Activated effector memory CD4-positive, alpha-beta T cell treated with Interleukin-2 at 50 U/mL for 16 hours (primary cell): Measurements from ENCODE around the gene IPO11.

Experiments
- DNase-seq: peaks from one replicate; pipeline ENCODE4 v3.0.0-alpha.2; 2020

The IPO11 gene

DNA sequence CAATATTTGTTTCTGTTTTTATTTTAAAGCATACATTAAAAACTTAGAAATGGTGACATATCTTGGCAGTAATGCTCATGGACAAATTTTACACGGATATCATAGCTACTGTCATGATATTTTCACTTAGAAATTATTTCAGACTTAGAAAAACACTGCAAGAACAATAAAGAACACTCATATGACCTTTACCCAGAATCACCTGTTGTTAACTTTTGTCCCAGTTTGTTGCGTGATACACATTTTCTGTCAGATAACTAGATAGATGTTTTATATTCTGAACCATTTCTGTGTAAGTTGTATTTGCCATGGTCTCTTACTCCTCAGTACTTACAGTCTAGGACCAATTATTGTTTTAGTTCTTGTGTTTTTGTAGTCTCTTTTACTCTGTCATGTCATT, 162.5 kb downstream of the IPO11 start:
- DNase-seq: no peak

DNA sequence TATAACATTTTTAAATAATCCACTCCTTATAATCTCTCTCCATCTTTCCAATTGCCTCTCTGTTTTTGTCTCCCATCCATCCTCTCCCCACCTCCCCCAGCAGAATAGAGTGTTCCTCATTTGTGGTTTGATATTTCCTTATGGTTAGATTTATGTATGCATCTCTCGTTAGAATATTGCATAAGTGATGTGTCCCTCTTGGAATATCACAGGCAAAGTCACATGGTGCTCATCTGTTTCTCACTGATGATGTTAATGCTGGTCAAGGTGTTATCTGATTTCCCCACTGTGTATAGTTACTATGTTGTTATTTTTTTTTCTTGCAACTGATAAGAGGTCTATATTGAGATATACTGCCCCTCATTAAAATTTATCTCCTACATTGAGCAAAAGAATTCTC, 162.9 kb downstream of the IPO11 start:
- DNase-seq: no peak

DNA sequence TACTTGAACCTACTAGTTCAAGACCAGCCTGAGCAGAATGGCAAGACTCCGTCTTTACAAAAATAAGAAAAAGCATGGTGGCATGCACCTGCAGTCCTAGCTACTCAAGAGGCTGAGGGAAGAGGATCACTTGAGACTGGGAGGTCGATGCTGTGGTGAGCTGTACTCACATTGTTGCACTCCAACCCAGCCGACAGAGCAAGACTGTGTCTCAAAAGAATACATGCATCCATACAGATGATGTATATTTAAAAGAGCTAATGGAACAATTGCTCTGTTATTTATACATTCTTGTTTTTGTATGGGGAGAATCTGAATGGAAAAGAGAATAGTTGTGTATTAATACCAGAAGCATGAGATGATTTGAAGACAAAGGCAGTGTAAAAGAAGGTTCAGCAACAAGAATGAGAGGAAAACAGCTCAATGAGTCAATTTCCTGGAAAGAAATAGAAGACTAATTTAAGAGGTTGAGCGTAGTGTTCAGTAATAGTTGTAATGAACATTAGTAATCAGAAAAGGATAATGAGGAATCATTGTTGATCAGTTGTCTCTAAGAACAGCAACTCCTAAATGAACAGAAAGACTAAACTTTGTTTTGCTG, 164.1 kb downstream of the IPO11 start:
- DNase-seq: no peak

- no peak for DNase-seq
These were observed 164.9 kb downstream of the IPO11 start for GRCh38 chr5:62577488-62577887.

GRCh38 chr5:62578540-62578939, 166.0 kb downstream of the IPO11 start, which contains the start of gene LRRC70:
TSS of gene LRRC70 (plus strand) at chr5:62578819. CDS start at chr5:62579439, 620 bp downstream.
- no peak for DNase-seq

GRCh38 chr5:62579761-62580160, 167.2 kb downstream of the IPO11 start:
- no peak for DNase-seq

DNA sequence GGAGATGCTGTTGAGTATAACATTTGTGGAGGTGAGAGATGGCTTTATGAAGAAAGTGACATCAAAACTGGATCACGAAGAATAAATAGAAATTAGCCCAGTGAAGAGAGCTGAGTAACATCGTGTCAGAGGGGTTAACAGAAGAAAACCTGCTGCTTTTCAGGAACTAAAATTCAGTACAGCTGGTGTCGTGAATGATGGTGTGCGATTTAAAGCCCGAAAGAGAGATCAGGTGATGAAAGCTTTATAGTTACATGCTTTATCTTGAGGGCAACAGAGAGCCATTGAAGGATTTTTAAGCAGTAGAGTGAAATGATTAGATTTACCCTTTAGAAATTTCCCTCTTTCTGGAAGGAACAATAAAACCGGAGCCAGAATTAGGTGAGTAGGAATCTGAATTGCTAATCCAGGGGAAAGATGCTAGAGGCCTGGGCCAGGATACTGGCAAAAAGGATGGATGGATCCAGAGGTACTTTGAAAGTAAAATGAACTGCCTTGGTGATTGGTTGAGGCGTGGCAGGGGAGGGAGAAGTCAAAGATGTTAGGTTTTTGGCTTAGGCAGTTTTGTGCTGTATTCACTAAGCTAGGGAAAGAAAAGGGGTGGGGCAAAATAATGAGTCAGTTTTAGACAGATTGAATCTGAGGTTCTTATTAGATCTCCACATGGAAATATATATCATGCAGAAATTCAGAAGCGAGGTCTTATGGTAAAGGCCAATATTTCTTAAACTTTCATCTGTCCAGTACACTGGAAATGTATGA, 169.5 kb downstream of the IPO11 start:
- no peak for DNase-seq

DNA sequence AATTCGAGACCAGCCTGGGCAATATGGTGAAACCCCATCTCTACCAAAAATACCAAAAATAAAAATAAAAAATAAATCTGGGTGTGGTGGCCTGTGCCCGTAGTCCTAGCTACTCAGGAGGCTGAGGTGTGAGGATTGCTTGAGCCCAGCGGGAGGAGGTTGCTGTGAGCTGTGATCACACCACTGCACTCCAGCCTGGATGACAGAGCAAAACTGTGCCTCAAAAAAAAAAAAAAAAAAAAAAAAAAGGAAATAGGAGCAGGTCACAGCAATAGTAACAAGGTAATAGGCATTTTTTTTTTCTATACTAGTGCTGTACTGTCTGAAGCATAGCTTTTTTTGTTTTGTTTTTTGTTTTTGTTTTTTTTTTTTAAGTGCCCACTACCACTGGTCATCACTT, 171.8 kb downstream of the IPO11 start:
- DNase-seq: no peak

DNA sequence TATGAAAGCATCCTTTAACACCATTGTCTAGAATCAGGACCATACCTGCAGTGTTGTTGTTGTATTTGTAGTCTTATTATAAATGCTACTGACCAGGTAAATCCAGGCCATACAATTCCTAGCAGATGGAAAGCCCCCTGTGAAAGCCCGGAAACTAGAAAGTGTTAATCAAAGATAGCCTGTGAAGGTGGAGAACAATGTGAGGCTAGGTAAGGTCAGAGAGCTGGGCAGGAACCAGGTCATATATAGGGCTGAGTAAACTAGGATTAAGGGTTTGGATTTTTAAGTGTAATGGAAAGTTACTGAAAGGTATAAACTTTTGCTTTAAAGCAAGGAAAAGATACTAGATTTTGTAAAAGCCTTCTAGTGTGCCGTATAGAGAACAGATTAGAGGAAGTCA, 172.7 kb downstream of the IPO11 start:
- no peak for DNase-seq

- DNase-seq: no peak
These were observed 173.2 kb downstream of the IPO11 start for GRCh38 chr5:62585751-62586150.

GRCh38 chr5:62587737-62588136, 175.2 kb downstream of the IPO11 start:
- no peak for DNase-seq

- DNase-seq: no peak
These were observed 176.1 kb downstream of the IPO11 start for GRCh38 chr5:62588668-62589067.

GRCh38 chr5:62589504-62589903, 176.9 kb downstream of the IPO11 start:
- DNase-seq: no peak

- no peak for DNase-seq
These were observed 177.8 kb downstream of the IPO11 start for GRCh38 chr5:62590387-62590786.

DNA sequence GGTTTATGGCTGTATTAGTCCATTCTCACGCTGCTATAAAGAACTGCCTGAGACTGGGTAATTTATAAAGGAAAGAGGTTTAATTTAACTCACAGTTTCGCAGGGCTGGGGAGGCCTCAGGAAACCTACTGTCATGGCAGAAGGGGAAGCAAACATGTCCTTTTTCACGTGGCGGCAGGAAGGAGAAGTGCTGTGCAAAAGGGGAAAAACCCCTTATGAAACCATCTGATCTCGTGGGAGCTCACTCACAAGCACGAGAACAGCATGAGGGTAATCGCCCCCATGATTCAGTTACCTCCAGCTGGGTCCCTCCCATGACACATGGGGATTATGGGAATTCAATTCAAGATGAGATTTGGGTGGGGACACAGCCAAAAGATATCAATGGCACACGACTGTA, 180.0 kb downstream of the IPO11 start:
- no peak for DNase-seq

DNA sequence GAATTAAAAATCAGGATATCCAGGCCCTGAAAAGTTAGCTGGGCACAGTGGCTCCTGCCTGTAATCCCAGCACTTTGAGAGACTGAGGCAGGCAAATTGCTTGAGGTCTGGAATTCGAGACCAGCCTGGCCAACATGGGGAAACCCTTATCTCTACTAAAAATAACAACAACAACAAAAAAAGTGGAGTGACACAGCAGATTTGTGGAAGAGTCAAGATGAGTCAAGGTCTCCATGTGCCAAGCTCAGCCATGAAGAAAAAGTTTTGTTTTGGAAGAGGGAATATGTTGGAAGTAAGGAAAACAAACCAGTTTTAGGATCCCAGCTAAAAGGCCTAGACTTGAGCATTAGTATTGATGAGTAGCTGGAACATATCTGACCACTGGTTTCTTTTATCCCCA, 180.8 kb downstream of the IPO11 start:
- DNase-seq: no peak

GRCh38 chr5:62594364-62594984, 181.9 kb downstream of the IPO11 start:
- no peak for DNase-seq

DNA sequence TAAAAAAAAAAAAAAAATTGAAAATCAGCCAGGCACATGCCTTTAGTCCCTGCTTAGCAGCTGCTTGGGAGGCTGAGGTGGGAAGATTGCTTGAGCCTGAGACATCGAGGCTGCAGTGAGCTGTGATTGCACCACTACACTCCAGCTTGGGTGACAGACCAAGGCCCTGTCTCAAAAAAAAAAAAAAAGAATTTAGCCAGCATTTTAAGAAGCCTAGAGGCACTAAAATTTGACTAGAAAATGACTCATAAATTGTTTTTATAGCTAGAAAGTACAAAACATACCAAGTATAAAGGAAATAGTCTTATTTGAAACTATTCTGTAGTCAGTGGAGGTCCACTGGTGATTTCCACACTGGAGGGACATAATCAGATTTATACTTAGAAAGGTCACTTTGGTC, 183.5 kb downstream of the IPO11 start:
- DNase-seq: no peak

DNA sequence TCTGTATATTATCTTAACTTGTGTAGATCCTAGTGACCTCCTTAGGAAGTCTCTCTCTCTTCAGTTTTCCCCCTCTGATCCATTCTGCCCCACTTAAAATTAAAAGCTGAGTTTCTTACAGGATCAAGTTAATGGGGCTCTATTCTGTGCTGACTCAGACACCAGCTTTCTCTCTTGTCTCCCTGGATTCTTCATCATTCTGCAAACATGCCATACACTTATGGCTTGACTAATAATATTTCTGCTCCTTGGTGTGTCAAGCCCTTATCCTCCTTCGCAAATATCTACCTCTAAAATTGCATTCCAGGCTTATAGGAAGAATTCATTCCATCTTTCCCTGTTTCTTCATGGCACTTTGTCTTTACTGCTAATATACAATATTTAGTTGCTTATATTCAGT, 184.1 kb downstream of the IPO11 start:
- DNase-seq: no peak

DNA sequence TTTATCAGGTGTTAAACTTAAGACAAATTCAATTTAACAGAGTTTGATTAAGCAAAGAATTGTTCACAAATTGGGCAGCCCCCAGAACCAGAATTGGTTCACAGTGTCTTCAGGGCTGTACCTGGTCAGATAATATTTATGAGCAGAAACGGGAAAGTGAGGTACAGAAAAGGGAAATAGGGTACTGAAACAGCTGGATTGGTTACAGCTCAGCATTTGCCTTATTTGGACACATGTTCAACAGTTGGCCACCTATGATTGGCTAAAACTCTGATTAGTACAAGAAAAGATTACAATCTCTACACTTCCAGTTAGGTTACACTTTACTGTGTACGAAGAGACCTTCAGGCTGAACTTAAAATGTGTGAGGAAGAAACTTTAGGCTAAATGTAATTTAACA, 184.8 kb downstream of the IPO11 start:
- no peak for DNase-seq

- no peak for DNase-seq
These were observed 188.1 kb downstream of the IPO11 start for GRCh38 chr5:62600560-62601252.

DNA sequence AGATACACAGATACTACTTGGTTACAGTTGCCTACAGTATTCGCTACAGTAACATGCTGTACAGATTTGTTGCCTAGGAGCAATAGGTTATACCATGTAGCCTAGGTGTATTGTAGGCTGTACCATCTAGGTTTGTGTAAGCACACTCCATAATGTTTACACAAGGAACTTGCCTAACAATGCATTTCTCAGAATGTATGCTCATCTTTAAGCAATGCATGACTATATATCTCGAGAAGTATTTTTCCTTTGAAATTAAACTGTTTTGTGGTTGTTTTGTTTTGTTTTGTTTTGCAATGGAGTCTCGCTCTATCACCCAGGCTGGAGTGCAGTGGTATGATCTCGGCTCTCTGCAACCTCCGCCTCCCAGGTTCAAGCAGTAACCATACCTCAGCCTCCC, 191.4 kb downstream of the IPO11 start:
- no peak for DNase-seq

GRCh38 chr5:62605638-62606037, 193.1 kb downstream of the IPO11 start:
- DNase-seq: no peak

DNA sequence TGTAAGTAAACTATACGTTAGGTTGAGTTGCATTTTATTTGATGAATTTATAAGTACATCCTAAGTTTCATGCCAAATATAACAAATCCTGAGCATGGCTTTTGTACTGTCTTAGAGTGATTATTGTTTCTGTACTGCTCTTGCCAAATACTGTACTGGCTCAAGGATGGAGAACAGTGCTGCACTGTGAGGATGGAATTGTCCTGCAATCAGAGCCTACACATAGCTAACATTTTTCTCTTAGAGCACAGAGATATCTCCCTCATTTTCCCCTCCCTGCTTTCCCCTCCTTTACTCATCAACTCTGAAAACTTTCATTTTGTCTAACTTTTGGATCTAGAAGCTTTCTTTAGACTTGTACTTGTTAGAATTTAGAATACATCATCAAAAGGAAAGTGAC, 194.3 kb downstream of the IPO11 start:
- no peak for DNase-seq
